ENCODE measurements around the gene SASH1.

GRCh38 chr6:148455674-148456558, 113.3 kb downstream of the SASH1 start:
- TF ChIP-seq FOXM1 (IDR thresholded peaks at IDR 0.05; ENCODE audit: borderline replicate concordance) (no peak), FOXA1 (IDR thresholded peaks at IDR 0.05) (no peak), SP1 (IDR thresholded peaks at IDR 0.05) (no peak), LEF1 (IDR thresholded peaks at IDR 0.05; ENCODE audit: borderline replicate concordance) (no peak), TARDBP (IDR thresholded peaks at IDR 0.05) (no peak), FOXK2 (IDR thresholded peaks at IDR 0.05) (no peak), CTBP1 (IDR thresholded peaks at IDR 0.05; ENCODE audit: borderline replicate concordance) (no peak)
